ENCODE data around the gene ALPL. TPM values are rescaled to one million over a fixed set of nuclear protein-coding genes. Genes with fewer than 3 reads are reported as not detected.

ALPL gene
- total and polyA plus RNA-seq, 9 of the 15 experiments (the other 6 are each of a cell fraction or from before 2014, with no cell fraction given), result 0.04 to 0.38 (median 0.18) TPM; not detected in 4

GRCh38 chr1:21574466-21575151 is 65.4 kb downstream of the ALPL start (continued):
- TF ChIP-seq NKRF (IDR thresholded peaks at IDR 0.05; ENCODE audit: borderline replicate concordance), result no peak
- no peak for TF ChIP-seq SOX6 (IDR thresholded peaks at IDR 0.05)
- no peak for TF ChIP-seq HNRNPUL1 (IDR thresholded peaks at IDR 0.05; ENCODE audit: low read length)
- TF ChIP-seq NR1H2 (CRISPR knock-in tag; IDR thresholded peaks at IDR 0.05), result 0 out of 2 replicates have a peak, but pooled peaks have one; percentile 34
- 0 out of 2 replicates have a peak, but pooled peaks have one; percentile 33 for TF ChIP-seq RBM14 (IDR thresholded peaks at IDR 0.05; ENCODE audit: borderline replicate concordance, insufficient read depth, low read depth, low read length)
- TF ChIP-seq XRCC5 (IDR thresholded peaks at IDR 0.05; ENCODE audit: low read depth, low read length), result no peak
- no peak for TF ChIP-seq ZNF165 (CRISPR knock-in tag; IDR thresholded peaks at IDR 0.05; ENCODE audit: borderline replicate concordance)
- no peak for TF ChIP-seq EP400 (IDR thresholded peaks at IDR 0.05)
- TF ChIP-seq ETV5 (CRISPR knock-in tag; IDR thresholded peaks at IDR 0.05; ENCODE audit: low read depth), result peak; percentile 26; the same call in 1 of the 2 replicates
- TF ChIP-seq, protein P1, sequence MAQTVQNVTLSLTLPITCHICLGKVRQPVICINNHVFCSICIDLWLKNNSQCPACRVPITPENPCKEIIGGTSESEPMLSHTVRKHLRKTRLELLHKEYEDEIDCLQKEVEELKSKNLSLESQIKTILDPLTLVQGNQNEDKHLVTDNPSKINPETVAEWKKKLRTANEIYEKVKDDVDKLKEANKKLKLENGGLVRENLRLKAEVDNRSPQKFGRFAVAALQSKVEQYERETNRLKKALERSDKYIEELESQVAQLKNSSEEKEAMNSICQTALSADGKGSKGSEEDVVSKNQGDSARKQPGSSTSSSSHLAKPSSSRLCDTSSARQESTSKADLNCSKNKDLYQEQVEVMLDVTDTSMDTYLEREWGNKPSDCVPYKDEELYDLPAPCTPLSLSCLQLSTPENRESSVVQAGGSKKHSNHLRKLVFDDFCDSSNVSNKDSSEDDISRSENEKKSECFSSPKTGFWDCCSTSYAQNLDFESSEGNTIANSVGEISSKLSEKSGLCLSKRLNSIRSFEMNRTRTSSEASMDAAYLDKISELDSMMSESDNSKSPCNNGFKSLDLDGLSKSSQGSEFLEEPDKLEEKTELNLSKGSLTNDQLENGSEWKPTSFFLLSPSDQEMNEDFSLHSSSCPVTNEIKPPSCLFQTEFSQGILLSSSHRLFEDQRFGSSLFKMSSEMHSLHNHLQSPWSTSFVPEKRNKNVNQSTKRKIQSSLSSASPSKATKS (CRISPR knock-in tag; IDR thresholded peaks at IDR 0.05), result no peak
- no peak for TF ChIP-seq CHAMP1 (IDR thresholded peaks at IDR 0.05)
- TF ChIP-seq BHLHE40 (IDR thresholded peaks at IDR 0.05; ENCODE audit: low read length), result no peak
- TF ChIP-seq USF2 (CRISPR knock-in tag; IDR thresholded peaks at IDR 0.05), result no peak
- TF ChIP-seq DLX4 (CRISPR knock-in tag; IDR thresholded peaks at IDR 0.05), result no peak
- TF ChIP-seq MYC (IDR thresholded peaks at IDR 0.05; ENCODE audit: low read depth, low read length), result no peak
- no peak for TF ChIP-seq MYC (CRISPR knock-in tag; IDR thresholded peaks at IDR 0.05; ENCODE audit: borderline replicate concordance, low read depth)
